ENCODE data around the gene LRRFIP1.
"Not testable (repeated sequence)": the region's sequence is repeated elsewhere in the genome, so short reads cannot be mapped to it uniquely, and the experiment has no call there.

LRRFIP1 gene

DNA sequence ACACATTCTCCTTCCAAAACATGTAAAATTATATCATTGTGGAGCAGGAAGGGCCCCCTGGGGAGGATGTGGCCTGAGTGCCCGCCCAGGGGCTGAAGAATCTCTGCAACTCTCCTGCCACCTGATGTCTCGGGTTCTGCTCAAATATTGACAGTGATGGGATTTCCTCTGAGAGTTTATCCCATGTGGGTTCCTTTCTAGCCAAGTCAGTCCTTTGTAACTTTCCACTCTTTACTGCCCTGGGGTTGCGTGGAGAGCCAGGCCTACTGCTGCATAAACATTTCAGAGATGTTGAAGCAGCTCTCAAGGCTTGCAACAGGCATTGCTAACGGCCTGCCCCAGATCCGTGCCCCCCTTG lies 32.9 kb upstream of the LRRFIP1 start:
- Histone ChIP-seq H3K79me2 (ENCODE audit: control insufficient read depth, low read length) (no peaks in the 10 kb centered on the region), H3F3A (ENCODE audit: control insufficient read depth, insufficient read depth) (no peaks in the 10 kb centered on the region), H3K4me2 (ENCODE audit: low read length) (no peak overlapping the region), H3K4me3 (ENCODE audit: low read length) (no peak overlapping the region), H3K9me2 (replicated peaks; ENCODE audit: control insufficient read depth, low read length) (no peaks in the 10 kb centered on the region), H3K27ac (ENCODE audit: low read depth, low read length) (no peak overlapping the region), H3K27me3 (ENCODE audit: control insufficient read depth, low read length) (peaks cover 4% of the 10 kb centered on the region; the same call in 1 of the 2 replicates), H3K4me1 (ENCODE audit: control insufficient read depth, low read length) (peaks cover 6% of the 10 kb centered on the region), H3K36me3 (ENCODE audit: control insufficient read depth, low read length) (no peaks in the 10 kb centered on the region), H3K9me3 (ENCODE audit: control insufficient read depth, insufficient read depth, low read length) (no peaks in the 10 kb centered on the region), H4K20me1 (ENCODE audit: control insufficient read depth, insufficient read depth, low read depth, low read length) (no peaks in the 10 kb centered on the region)
- TF ChIP-seq EZH2phosphoT487 (IDR thresholded peaks at IDR 0.05; ENCODE audit: borderline replicate concordance, low read length), result no peak
- TF ChIP-seq, protein P1, sequence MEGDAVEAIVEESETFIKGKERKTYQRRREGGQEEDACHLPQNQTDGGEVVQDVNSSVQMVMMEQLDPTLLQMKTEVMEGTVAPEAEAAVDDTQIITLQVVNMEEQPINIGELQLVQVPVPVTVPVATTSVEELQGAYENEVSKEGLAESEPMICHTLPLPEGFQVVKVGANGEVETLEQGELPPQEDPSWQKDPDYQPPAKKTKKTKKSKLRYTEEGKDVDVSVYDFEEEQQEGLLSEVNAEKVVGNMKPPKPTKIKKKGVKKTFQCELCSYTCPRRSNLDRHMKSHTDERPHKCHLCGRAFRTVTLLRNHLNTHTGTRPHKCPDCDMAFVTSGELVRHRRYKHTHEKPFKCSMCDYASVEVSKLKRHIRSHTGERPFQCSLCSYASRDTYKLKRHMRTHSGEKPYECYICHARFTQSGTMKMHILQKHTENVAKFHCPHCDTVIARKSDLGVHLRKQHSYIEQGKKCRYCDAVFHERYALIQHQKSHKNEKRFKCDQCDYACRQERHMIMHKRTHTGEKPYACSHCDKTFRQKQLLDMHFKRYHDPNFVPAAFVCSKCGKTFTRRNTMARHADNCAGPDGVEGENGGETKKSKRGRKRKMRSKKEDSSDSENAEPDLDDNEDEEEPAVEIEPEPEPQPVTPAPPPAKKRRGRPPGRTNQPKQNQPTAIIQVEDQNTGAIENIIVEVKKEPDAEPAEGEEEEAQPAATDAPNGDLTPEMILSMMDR (IDR thresholded peaks at IDR 0.05; ENCODE audit: low read depth, low read length, poor library complexity, severe bottlenecking), result no peak

DNA sequence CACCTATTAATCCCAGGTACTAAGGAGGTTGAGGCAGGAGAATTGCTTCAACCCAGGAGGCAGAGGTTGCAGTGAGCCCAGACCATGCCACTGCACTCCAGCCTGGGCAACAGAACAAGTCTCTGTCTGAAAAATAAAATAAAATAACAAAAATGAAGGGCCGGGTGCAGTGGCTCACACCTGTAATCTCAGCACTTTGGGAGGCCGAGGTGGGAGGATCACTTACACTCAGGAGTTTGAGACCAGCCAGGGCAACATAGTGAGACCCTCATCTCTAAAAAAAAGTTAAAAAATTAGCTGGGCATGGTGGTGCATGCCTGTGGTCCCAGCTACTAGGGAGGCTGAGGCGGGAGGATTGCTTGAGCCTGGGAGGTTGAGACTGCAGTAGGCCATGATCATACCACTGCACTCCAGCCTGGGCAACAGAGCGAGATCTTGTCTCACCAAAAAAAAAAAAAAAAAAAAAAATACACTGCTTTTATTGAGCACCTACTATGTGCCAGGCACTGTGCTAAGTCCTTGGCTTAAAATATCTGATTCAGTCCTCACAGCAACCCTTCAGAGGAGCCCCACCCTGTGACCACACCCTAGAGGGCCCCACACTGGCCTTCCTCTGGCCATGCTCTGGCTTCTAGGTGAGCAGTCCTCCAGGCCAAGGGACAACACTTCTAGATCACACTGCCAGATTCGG lies 31.4 kb upstream of the LRRFIP1 start:
- H3K9me2 ChIP-seq (replicated peaks; ENCODE audit: control insufficient read depth, low read length); H3K4me1 ChIP-seq (ENCODE audit: control insufficient read depth, low read length); H3K27me3 ChIP-seq (ENCODE audit: control insufficient read depth, low read length); H3K79me2 ChIP-seq (ENCODE audit: control insufficient read depth, low read length); H3K9me3 ChIP-seq (ENCODE audit: control insufficient read depth, insufficient read depth, low read length); H3F3A ChIP-seq (ENCODE audit: control insufficient read depth, insufficient read depth); H3K4me2 ChIP-seq (ENCODE audit: low read length); H3K27ac ChIP-seq (ENCODE audit: low read depth, low read length); H3K36me3 ChIP-seq (ENCODE audit: control insufficient read depth, low read length); H3K4me3 ChIP-seq (ENCODE audit: low read length); H4K20me1 ChIP-seq (ENCODE audit: control insufficient read depth, insufficient read depth, low read depth, low read length): not testable (repeated sequence)

DNA sequence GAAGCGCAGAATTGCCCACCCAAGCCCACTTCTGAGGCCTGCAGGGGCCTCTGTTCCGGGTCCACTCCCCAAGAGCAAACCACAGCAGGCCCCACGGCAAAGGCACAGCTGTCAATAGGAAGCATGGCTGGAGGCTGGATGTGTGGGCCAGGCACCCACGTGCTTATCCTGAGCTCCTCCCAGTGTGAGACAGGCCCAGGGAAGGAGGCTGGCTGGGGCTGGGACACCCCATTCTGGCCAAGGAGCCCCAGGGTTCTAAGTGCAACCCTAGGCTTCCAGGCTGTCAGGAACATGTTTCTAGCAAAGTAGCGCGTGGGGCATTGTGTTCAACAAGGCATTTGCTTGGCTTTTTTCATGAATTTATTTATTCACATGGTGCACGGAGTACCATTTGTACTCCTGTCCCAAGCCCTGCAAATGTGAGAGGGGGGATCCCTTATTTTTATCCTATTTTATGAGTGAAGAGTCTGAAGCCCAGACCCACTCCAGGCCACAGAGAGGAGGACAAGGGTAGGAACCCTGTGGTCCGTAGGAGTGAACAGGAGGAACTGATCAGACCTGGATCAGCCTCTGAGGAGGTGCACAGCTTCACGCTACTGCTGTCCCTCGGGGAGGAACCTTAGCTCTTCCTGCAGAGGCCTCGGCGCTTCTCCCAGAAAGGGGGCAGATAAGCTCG lies 30.7 kb upstream of the LRRFIP1 start:
- peaks cover 2% of the 10 kb centered on the region for H3K27me3 ChIP-seq (ENCODE audit: control insufficient read depth, low read length)
- no peaks in the 10 kb centered on the region for H3K9me2 ChIP-seq (replicated peaks; ENCODE audit: control insufficient read depth, low read length)
- no peaks in the 10 kb centered on the region for H3F3A ChIP-seq (ENCODE audit: control insufficient read depth, insufficient read depth)
- H3K4me3 ChIP-seq (ENCODE audit: low read length), result no peak overlapping the region
- no peaks in the 10 kb centered on the region for H3K9me3 ChIP-seq (ENCODE audit: control insufficient read depth, insufficient read depth, low read length)
- H4K20me1 ChIP-seq (ENCODE audit: control insufficient read depth, insufficient read depth, low read depth, low read length), result no peaks in the 10 kb centered on the region
- H3K79me2 ChIP-seq (ENCODE audit: control insufficient read depth, low read length), result no peaks in the 10 kb centered on the region
- TF ChIP-seq EZH2phosphoT487 (IDR thresholded peaks at IDR 0.05; ENCODE audit: borderline replicate concordance, low read length), result no peak
- TF ChIP-seq, protein P1 (IDR thresholded peaks at IDR 0.05; ENCODE audit: low read depth, low read length, poor library complexity, severe bottlenecking), result no peak
- H3K4me1 ChIP-seq (ENCODE audit: control insufficient read depth, low read length), result peaks cover under 1% of the 10 kb centered on the region
- no peaks in the 10 kb centered on the region for H3K36me3 ChIP-seq (ENCODE audit: control insufficient read depth, low read length)
- no peak overlapping the region for H3K27ac ChIP-seq (ENCODE audit: low read depth, low read length)
- H3K4me2 ChIP-seq (ENCODE audit: low read length), result no peak overlapping the region
